Measurements from ENCODE around the gene RTN4R.

Gene RTN4R

GRCh38 chr22:20216863-20217499 is 51.1 kb downstream of the RTN4R start:
- TF ChIP-seq POLR2AphosphoS5 (IDR thresholded peaks at IDR 0.05; ENCODE audit: low read depth, low read length) = no peak
- TF ChIP-seq FOXP2 (optimal IDR thresholded peaks at IDR 0.05; ENCODE audit: borderline replicate concordance, extremely low read depth, extremely low read length, insufficient read depth) = no peak
- no peak for TF ChIP-seq SIN3A (IDR thresholded peaks at IDR 0.05; ENCODE audit: borderline replicate concordance, insufficient read depth, low read length)
- no peak for TF ChIP-seq TAF1 (IDR thresholded peaks at IDR 0.05; ENCODE audit: borderline replicate concordance, insufficient read depth, low read length)
- TF ChIP-seq REST (IDR thresholded peaks at IDR 0.05; ENCODE audit: insufficient read depth in 1 of 2, low read depth in 2 of 2, low read length in 2 of 2) = no peak

GRCh38 chr22:20215742-20216141 is 52.4 kb downstream of the RTN4R start:
- no peak for TF ChIP-seq POLR2AphosphoS5 (IDR thresholded peaks at IDR 0.05; ENCODE audit: low read depth, low read length)
- no peak for TF ChIP-seq SIN3A (IDR thresholded peaks at IDR 0.05; ENCODE audit: borderline replicate concordance, insufficient read depth, low read length)
- no peak for TF ChIP-seq FOXP2 (optimal IDR thresholded peaks at IDR 0.05; ENCODE audit: borderline replicate concordance, extremely low read depth, extremely low read length, insufficient read depth)
- no peak for TF ChIP-seq REST (IDR thresholded peaks at IDR 0.05; ENCODE audit: insufficient read depth in 1 of 2, low read depth in 2 of 2, low read length in 2 of 2)

DNA sequence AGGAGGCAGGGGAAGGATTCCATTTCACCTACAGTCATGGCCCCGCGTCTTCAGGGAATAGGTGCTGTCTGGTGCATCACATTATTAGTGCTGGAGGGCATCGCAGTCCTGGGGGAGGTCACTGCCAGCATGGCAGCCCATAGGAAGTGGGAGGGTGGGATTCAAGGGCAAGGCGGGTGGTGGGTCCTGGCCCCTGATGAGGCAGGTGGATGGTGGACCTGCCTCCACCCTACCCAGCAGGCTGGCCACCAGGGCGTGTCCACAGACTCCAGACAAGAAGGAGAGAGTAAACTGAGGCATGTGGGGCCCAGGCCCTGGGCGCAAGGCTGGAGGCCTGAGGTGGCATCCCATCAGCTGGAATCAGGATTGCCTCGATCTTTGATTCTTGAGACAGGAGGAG is 53.3 kb downstream of the RTN4R start:
- TF ChIP-seq POLR2AphosphoS5 (IDR thresholded peaks at IDR 0.05; ENCODE audit: low read depth, low read length) (no peak), TAF1 (IDR thresholded peaks at IDR 0.05; ENCODE audit: borderline replicate concordance, insufficient read depth, low read length) (no peak), FOXP2 (optimal IDR thresholded peaks at IDR 0.05; ENCODE audit: borderline replicate concordance, extremely low read depth, extremely low read length, insufficient read depth) (no peak), SIN3A (IDR thresholded peaks at IDR 0.05; ENCODE audit: borderline replicate concordance, insufficient read depth, low read length) (no peak)

GRCh38 chr22:20213833-20214708 is 54.0 kb downstream of the RTN4R start:
- TF ChIP-seq TAF1 (IDR thresholded peaks at IDR 0.05; ENCODE audit: borderline replicate concordance, insufficient read depth, low read length) (no peak), SIN3A (IDR thresholded peaks at IDR 0.05; ENCODE audit: borderline replicate concordance, insufficient read depth, low read length) (no peak), REST (IDR thresholded peaks at IDR 0.05; ENCODE audit: insufficient read depth in 1 of 2, low read depth in 2 of 2, low read length in 2 of 2) (no peak), FOXP2 (optimal IDR thresholded peaks at IDR 0.05; ENCODE audit: borderline replicate concordance, extremely low read depth, extremely low read length, insufficient read depth) (no peak), POLR2AphosphoS5 (IDR thresholded peaks at IDR 0.05; ENCODE audit: low read depth, low read length) (no peak)

- TF ChIP-seq SIN3A (IDR thresholded peaks at IDR 0.05; ENCODE audit: borderline replicate concordance, insufficient read depth, low read length) = no peak
- no peak for TF ChIP-seq TAF1 (IDR thresholded peaks at IDR 0.05; ENCODE audit: borderline replicate concordance, insufficient read depth, low read length)
- TF ChIP-seq POLR2AphosphoS5 (IDR thresholded peaks at IDR 0.05; ENCODE audit: low read depth, low read length) = no peak
- TF ChIP-seq FOXP2 (optimal IDR thresholded peaks at IDR 0.05; ENCODE audit: borderline replicate concordance, extremely low read depth, extremely low read length, insufficient read depth) = no peak
- TF ChIP-seq REST (IDR thresholded peaks at IDR 0.05; ENCODE audit: insufficient read depth in 1 of 2, low read depth in 2 of 2, low read length in 2 of 2) = no peak
These were observed 55.1 kb downstream of the RTN4R start for GRCh38 chr22:20212754-20213699.

Data from PFSK-1 (cell line).